ENCODE measurements around the gene FOXQ1.
"Not testable (repeated sequence)": the region's sequence is repeated elsewhere in the genome, so short reads cannot be mapped to it uniquely, and the experiment has no call there.

FOXQ1 gene

DNA sequence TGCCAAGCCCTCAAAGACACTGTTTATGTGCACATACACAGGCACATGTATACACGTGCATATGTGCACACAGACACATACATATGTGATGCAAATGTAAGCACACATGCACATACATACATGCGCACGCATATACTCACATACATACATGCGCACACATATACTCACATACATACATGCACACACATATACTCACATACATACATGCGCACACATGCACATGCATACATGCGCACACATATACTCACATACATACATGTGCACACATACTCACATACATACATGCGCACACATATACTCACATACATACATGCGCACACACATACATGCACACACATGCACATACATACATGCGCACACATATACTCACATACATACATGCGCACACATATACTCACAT, 20.5 kb upstream of the FOXQ1 start:
- ATAC-seq (no peak), DNase-seq (no peak)

GRCh38 chr6:1295420-1295819, 16.5 kb upstream of the FOXQ1 start:
- ATAC-seq (no peak), DNase-seq (no peak)

DNA sequence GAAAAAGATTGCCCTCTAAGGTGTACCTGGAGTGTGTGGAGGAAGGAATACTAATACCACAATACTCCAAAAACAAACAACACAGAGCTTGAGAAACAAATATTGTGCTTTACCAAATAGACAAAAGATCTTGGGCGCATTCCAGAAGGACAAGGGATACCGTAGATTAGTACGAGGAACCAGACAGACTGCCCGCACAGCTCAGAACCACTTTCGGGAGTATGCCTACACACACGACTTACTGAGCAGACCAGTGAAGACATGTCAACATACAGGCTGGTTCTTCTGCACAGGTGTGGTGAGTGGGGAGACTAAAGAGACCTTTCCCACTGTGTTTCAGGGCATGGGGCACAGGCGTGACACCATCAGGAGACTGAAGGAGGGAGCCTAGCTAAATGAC, 15.8 kb upstream of the FOXQ1 start:
- no peak for ATAC-seq

GRCh38 chr6:1296542-1296941, 15.4 kb upstream of the FOXQ1 start:
- ATAC-seq = no peak
- DNase-seq = no peak

More for the DNA sequence above, 15.8 kb upstream of the FOXQ1 start:
- no peak for DNase-seq

DNA sequence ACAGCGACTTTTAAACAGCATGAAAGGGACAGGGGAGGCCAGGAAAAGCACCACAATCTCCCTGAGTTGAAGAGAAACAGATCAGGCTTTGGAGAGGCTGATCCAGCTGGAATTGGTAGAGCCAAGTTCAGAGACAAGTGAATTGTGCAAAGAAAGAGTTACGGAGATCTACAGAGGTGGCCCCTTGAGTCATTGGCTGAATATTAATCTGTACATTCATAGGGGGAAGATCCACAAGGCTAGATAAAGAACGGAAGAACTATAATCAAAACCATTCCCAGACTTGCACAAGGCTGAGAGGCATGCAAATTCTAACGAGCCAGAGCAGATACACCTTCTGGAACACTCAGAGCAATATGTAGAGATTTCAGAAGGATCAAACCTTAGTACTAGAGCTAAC, 14.2 kb upstream of the FOXQ1 start:
- no peak for DNase-seq
- ATAC-seq = no peak

DNA sequence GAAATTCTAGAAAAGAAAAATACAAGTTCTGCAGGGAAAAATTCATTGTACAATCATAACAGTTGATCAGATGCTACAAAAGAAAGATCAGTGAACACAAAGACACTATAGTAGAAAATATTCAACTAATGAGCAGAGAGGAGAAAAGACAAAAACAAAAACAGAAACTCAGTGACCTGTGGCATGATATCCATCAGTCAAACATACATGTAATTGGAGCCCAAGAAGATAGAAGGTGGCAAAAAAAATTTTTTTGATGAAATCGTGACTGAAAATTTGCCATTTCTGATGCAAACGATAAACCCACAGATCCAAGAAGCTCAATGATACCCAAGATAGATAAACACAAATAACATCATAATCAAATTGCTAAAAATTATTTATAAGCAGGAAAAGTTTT, 13.1 kb upstream of the FOXQ1 start:
- no peak for ATAC-seq
- DNase-seq = no peak

DNA sequence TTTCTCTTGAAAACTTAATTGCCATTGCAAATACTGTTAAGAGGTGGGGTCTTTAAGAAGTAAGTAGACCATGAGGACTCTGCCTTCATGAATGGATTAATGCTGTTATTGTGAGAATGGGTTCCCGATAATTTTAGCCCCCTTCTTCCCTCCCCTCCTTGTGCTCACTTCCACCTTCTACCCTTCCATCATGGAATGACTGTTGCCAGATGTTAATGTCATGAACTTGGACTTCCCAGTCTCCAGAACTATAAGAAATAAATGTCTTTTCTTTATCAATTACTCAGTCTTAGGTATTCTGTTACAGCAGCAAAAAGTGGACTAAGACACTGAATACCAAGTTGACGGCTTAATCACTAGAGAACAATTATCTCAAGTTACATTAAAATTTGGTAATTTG, 5.8 kb upstream of the FOXQ1 start:
- DNase-seq = no peak
- no peak for ATAC-seq

DNA sequence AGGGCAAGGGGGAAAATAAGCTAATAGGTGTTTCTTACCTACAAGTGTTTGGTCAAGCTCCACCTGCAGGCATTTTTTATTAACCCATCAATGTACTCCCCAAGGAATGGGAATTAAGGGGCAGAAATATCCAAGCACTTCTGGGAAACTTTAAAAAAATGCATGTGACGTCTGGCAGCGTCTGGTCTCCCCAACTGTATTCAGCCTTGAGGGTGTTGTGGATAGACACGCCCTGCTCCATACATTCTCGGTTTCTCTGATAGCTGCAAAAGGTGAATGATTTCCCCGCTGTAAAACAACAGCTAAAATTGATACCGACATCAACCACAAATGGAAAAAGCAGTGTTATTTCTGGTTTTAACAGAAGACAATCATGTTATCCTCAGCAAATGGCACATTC, 2.5 kb upstream of the FOXQ1 start:
- ATAC-seq (no peak), DNase-seq (no peak)

DNA sequence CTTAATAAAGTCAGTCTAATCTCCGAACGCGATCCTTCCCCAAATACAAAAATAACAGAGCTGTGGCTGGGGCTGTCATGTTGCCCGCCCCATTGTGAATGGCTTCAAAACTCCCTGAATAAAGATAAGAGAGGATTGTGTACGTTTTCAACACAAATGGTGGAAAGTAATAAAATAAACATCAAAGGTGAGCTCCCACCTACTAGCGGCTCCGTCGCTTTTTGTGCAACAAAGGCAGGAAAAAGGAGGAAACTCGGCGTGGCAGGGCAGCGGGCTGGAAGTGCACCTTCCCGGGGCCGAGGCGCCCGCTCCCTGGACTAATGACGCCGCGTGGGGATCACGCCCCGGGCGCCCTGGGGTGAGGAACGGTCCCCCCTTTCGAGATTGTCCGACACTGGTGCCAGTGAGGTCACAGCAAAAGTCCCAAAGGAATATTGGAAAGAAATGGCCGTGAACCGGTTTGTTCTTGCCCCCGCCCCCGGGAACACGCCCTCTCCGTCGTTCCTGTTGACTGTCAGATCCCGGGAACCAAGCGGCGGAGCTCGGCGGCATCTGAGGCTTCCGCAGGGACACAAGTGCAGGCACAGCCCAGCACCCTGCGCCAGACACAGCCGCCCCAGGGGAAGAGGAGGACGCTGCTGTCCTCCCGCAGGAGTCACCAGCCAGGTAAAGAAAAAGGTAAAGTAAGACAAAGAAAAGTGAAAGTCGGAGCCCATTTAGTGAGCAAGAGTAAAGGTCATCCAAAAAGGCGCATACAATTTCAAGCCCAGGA, 1.1 kb upstream of the FOXQ1 start:
- ATAC-seq = no peak
- DNase-seq = no peak

DNA sequence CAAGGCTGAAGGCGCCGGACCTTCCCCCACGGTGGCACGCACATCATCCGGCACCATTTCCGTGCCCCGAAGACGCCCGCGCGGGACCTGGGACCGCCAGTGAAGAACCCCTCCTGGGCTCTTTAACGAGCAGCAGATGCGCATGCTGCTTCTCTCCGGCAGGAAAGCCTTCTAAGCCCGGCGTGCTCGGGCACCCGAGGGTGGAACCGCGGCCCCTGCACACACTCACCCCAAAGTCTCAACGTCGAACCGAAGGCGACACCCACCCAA, 240 bp downstream of the FOXQ1 start:
- no peak for ATAC-seq
- DNase-seq = no peak

DNA sequence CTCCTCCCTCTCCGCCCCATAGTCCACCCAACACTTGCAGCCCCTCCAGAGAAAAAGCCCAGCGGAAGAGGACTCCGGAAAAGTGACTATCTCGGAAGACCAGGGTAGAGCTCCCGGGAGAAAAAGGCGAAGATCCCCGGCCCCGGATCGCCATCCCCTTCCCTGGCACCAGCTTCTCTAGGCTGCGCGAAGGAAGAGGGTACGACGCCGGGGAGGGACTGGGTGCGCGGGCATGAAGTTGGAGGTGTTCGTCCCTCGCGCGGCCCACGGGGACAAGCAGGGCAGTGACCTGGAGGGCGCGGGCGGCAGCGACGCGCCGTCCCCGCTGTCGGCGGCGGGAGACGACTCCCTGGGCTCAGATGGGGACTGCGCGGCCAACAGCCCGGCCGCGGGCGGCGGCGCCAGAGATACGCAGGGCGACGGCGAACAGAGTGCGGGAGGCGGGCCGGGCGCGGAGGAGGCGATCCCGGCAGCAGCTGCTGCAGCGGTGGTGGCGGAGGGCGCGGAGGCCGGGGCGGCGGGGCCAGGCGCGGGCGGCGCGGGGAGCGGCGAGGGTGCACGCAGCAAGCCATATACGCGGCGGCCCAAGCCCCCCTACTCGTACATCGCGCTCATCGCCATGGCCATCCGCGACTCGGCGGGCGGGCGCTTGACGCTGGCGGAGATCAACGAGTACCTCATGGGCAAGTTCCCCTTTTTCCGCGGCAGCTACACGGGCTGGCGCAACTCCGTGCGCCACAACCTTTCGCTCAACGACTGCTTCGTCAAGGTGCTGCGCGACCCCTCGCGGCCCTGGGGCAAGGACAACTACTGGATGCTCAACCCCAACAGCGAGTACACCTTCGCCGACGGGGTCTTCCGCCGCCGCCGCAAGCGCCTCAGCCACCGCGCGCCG, 822 bp downstream of the FOXQ1 start:
- ATAC-seq = no peak
- DNase-seq = peak; percentile 21

DNA sequence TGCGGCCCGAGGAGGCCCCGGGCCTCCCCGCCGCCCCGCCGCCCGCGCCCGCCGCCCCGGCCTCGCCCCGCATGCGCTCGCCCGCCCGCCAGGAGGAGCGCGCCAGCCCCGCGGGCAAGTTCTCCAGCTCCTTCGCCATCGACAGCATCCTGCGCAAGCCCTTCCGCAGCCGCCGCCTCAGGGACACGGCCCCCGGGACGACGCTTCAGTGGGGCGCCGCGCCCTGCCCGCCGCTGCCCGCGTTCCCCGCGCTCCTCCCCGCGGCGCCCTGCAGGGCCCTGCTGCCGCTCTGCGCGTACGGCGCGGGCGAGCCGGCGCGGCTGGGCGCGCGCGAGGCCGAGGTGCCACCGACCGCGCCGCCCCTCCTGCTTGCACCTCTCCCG, 1.5 kb downstream of the FOXQ1 start:
- DNase-seq = no peak
- ATAC-seq = no peak

DNA sequence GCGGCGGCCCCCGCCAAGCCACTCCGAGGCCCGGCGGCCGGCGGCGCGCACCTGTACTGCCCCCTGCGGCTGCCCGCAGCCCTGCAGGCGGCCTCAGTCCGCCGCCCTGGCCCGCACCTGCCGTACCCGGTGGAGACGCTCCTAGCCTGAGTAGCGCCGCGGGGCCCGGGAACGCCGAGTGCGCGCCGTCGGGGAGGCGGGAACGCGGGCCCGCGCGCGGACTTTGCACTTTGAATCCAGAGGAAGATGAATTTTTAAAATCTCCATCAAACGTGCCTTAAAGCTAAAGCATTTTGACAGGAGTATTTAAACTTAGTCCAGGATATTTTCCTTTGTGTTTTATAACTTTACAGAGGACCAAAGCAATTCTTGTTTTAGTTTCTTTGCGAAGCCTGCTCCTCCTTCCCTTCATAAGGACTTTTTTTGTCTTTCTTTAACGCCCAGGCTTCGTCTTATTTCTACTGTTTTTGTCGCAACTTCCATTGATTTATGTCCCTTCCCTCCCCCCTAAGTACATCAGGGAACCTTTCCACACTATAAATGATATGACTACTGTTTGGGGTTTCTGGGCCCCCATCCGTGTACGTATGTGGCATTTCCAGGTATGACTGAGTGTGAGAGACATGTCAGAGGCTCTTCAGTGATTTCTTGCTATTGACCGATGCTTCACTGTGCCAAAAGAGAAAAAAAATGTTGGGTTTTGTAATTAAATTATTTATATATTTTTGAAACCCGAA, 2.0 kb downstream of the FOXQ1 start:
- ATAC-seq = no peak

GRCh38 chr6:1314617-1315016, 2.7 kb downstream of the FOXQ1 start:
- ATAC-seq (no peak), DNase-seq (no peak)

More for the DNA sequence above, 2.0 kb downstream of the FOXQ1 start:
- peak; percentile 36 for DNase-seq

DNA sequence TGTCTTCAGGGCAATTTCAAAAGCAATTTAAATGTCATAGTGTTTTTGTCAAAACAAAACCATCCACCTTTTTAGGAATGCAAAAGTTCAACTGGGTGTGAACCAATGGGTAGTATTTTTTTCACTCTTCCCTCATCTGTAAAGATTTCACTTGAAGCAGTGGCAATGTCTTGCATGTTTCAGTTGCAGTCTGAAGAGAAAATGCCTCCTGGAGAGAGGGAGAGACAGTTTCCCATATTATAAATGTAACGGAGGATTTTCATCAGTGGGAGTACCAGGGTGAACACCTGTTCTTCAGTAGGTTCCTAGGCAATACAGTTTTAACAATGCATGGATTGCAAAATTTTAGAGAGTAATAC, 3.3 kb downstream of the FOXQ1 start:
- no peak for ATAC-seq
- no peak for DNase-seq

- ATAC-seq (no peak), DNase-seq (no peak)
Measured at GRCh38 chr6:1315560-1316386, 3.9 kb downstream of the FOXQ1 start.

- DNase-seq (no peak), ATAC-seq (no peak)
Measured at GRCh38 chr6:1316489-1316971, 4.6 kb downstream of the FOXQ1 start.

- no peak for ATAC-seq
- DNase-seq = no peak
Measured at GRCh38 chr6:1317302-1317815, 5.5 kb downstream of the FOXQ1 start.

DNA sequence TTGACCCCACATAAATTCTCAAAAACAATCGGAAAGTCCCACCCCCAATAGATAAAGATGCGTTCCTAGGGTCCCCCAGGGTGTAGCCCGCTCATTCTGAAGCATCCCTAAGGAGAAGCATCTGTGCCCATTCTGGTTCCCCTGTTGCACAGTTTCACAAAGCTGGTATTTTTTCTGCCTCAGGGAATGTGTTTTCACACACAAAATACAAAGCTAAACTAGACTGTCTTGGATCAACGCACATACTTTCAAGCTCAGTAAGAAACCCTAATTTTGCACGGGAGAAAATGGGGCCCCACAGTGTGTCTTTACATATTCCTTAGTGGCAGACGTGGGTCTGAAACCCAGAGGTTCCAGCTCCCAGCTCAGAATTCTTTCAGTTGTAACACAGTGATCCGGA, 6.1 kb downstream of the FOXQ1 start:
- ATAC-seq (no peak), DNase-seq (no peak)

- DNase-seq, ATAC-seq: not testable (repeated sequence)
Measured at GRCh38 chr6:1318584-1318983, 6.7 kb downstream of the FOXQ1 start.

GRCh38 chr6:1321738-1322137, 9.8 kb downstream of the FOXQ1 start:
- no peak for DNase-seq
- ATAC-seq = no peak

DNA sequence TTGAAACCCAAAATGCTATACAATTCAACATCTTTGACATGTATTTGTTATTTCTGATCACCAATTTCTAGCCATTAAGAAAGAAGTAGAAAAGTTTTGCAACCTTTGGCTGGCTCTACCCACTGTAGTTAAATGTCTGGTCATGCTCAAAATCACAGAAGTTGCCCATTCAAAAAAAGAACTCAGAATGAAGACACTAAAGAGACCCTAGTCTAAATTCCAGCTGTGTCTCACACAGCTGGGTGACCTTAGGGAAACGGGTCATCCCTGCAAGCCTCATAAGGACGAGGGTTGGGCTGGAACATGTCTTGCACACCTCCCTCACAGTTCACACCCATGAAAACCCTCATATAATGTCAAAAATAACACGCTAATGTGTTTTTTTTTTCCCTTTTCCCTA, 10.3 kb downstream of the FOXQ1 start:
- DNase-seq (no peak), ATAC-seq (no peak)
